ENCODE measurements around the gene KCNQ1. TPM values are rescaled to one million over a fixed set of nuclear protein-coding genes. Genes with fewer than 3 reads are reported as not detected.

The KCNQ1 gene
- total and polyA plus RNA-seq, 9 of the 15 experiments (the other 6 are each of a cell fraction or from before 2014, with no cell fraction given), result 0.44 TPM; not detected in 8

DNA sequence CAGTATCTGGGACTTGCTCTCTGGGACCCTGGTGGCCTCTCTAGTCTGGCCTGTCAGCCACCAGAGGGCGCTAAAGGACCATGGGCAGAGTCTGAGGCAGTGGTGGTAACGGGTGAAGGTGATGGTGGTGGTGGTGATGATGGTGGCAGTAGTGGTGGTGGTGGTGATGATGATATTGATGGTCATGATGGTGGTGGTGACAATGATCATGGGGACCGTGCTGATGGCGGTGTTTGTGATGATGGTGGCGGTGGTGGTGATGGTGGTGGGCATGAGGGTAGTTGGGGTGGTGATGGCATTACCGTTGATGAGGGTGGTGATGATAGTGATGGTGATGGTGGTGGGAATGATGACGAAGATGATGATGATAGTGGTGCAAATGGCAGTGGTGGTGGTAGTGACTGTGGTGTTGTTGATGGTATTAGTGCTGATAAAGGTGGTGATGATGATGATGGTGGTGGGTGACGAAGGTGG lies 16.4 kb upstream of the KCNQ1 start (continued):
- TF ChIP-seq THRB (CRISPR knock-in tag; conservative IDR thresholded peaks at IDR 0.05) (peak; percentile 87), ZNF77 (CRISPR knock-in tag; IDR thresholded peaks at IDR 0.05) (no peak), RAD21 (CRISPR knock-in tag; conservative IDR thresholded peaks at IDR 0.05 in 1 of 2, IDR thresholded peaks at IDR 0.05 in 1 of 2) (peak; percentile 98 to 99), TOE1 (IDR thresholded peaks at IDR 0.05; ENCODE audit: borderline replicate concordance) (0 out of 2 replicates have a peak, but pooled peaks have one; percentile 25), TOE1 (CRISPR knock-in tag; IDR thresholded peaks at IDR 0.05; ENCODE audit: borderline replicate concordance, low read depth) (no peak), DDX20 (tag; IDR thresholded peaks at IDR 0.05; ENCODE audit: low read depth) (no peak)

DNA sequence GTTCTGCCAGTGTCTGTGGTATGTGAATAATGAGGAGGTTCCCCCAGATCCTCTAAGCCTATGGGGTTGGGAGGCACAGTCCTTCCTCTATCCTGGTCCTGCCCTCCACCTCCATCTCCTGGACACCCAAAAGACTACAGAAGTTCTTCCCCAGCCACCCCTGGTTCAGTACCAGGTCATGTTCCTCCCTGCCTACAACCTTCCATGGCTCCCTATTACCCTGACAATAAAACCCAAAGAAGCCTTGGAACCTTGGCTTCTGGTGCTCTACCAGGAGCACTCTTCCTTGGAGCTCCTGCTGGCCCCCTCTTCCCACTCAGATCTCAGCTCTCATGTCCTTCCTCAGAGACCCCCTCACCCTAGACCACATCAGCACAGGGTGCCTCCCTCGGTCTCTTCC lies 13.4 kb upstream of the KCNQ1 start:
- DNase-seq (ENCODE audit: extremely low read depth in 1 of 4, low spot score in 3 of 4) (no peak), ATAC-seq (no peak), FAIRE-seq (no peak)
- TF ChIP-seq ZFP36 (IDR thresholded peaks at IDR 0.05; ENCODE audit: low read depth, low read length, partially characterized antibody), result peak; percentile 10
- TF ChIP-seq, protein P1, sequence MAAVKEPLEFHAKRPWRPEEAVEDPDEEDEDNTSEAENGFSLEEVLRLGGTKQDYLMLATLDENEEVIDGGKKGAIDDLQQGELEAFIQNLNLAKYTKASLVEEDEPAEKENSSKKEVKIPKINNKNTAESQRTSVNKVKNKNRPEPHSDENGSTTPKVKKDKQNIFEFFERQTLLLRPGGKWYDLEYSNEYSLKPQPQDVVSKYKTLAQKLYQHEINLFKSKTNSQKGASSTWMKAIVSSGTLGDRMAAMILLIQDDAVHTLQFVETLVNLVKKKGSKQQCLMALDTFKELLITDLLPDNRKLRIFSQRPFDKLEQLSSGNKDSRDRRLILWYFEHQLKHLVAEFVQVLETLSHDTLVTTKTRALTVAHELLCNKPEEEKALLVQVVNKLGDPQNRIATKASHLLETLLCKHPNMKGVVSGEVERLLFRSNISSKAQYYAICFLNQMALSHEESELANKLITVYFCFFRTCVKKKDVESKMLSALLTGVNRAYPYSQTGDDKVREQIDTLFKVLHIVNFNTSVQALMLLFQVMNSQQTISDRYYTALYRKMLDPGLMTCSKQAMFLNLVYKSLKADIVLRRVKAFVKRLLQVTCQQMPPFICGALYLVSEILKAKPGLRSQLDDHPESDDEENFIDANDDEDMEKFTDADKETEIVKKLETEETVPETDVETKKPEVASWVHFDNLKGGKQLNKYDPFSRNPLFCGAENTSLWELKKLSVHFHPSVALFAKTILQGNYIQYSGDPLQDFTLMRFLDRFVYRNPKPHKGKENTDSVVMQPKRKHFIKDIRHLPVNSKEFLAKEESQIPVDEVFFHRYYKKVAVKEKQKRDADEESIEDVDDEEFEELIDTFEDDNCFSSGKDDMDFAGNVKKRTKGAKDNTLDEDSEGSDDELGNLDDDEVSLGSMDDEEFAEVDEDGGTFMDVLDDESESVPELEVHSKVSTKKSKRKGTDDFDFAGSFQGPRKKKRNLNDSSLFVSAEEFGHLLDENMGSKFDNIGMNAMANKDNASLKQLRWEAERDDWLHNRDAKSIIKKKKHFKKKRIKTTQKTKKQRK (IDR thresholded peaks at IDR 0.05; ENCODE audit: borderline replicate concordance, low read depth, low read length), result no peak
- TF ChIP-seq BCOR (IDR thresholded peaks at IDR 0.05), result peak; percentile 38; the same call in 1 of the 2 replicates
- TF ChIP-seq TGIF2 (CRISPR knock-in tag; IDR thresholded peaks at IDR 0.05), result no peak
- TF ChIP-seq NONO (IDR thresholded peaks at IDR 0.05; ENCODE audit: low read depth in 2 of 2, low read length in 1 of 2), result no peak
- Histone ChIP-seq H3K9me3 (replicated peaks; ENCODE audit: control insufficient read depth, insufficient read depth, low read depth, low read length) (peaks cover 6% of the 10 kb centered on the region; the same call in 1 of the 2 replicates), H3K27me3 (ENCODE audit: control insufficient read depth in 2 of 2, insufficient read depth in 2 of 2, low read length in 2 of 2) (peaks cover 0 to 38% of the 10 kb centered on the region in 2 experiments; a peak in 3 of 5 replicates), H3K36me3 (ENCODE audit: control insufficient read depth, insufficient read depth, low read length) (no peaks in the 10 kb centered on the region), H2AFZ (ENCODE audit: low read depth, low read length) (no peak overlapping the region), H3K4me1 (replicated peaks in 1 of 2; ENCODE audit: control insufficient read depth in 2 of 2, insufficient read depth in 2 of 2, low read length in 2 of 2) (peaks cover 0 to 3% of the 10 kb centered on the region in 2 experiments; a peak in 1 of 5 replicates), H4K20me1 (replicated peaks; ENCODE audit: control insufficient read depth, insufficient read depth, low read length) (peaks cover 4% of the 10 kb centered on the region), H3K4me3 (no peak overlapping the region), H3K9ac (ENCODE audit: insufficient read depth in 1 of 2, low read depth in 2 of 2, low read length in 2 of 2) (no peak overlapping the region), H3K4me2 (ENCODE audit: insufficient read depth, low read length) (no peak overlapping the region), H3K27ac (ENCODE audit: extremely low read depth, low read depth, low read length) (no peak overlapping the region), H3K79me2 (ENCODE audit: control insufficient read depth, insufficient read depth, low read length) (no peaks in the 10 kb centered on the region), H3K9me1 (ENCODE audit: control insufficient read depth, insufficient read depth, low read length) (peaks cover 2% of the 10 kb centered on the region)
- intact Hi-C loops (cut with micrococcal nuclease) (no loop called here), in situ Hi-C loops (cut with MboI) (no loop called here)
- CTCF ChIA-PET (ENCODE audit: low intra/inter-chr PET ratio), result interaction anchor here (1.0 kb wide), 1 partner anchor 102 kb away, joined by 3 read pairs; no protein-coding TSS in a partner anchor
- POLR2A ChIA-PET, result no interaction called here
- 0% methylated on average over 1 of the region's 1 CpG for WGBS (ENCODE audit: insufficient coverage, low coverage, missing lambda C conversion rate)
- no TSS peak for BruUV-seq (replicated peaks)
